Caco-2 (cell line): ENCODE data around the gene ZSWIM5. TPM values are rescaled to one million over a fixed set of nuclear protein-coding genes. Genes with fewer than 3 reads are reported as not detected.

Experiments used
- BruUV-seq: library from RNA; stranded (reverse); fragments of 400-500 nt; replicated peaks from 2 replicates; lab custom pipeline; 2021; lab: Mats Ljungman, UMichigan
- CTCF ChIA-PET: fragments of 300-600 bp; sonication (Branson Sonifier 250); formaldehyde crosslinking; loops from one replicate; lab custom pipeline; 2022; ENCODE audit warnings: antibody characterized with exemption; lab: Charles Lee
- POLR2A ChIA-PET: fragments of 300-600 bp; sonication (Branson Sonifier 250); formaldehyde crosslinking; loops from one replicate; lab custom pipeline; 2022; ENCODE audit warnings: antibody characterized with exemption; lab: Charles Lee
- DNase-seq, 2 experiments: peaks; one replicate each; pipeline versions ENCODE4 v3.0.0 to v3.0.0-alpha.2; 2020 to 2022
- H3K27me3 ChIP-seq: replicated peaks from 2 replicates; pipeline ENCODE4 v1.6.0; 2011; ENCODE audit warnings: low read length; ENCODE audit not compliant: control insufficient read depth, insufficient read depth
- H3K36me3 ChIP-seq: 2 replicates; pipeline ENCODE4 v1.5.1; 2011; ENCODE audit warnings: low read length; ENCODE audit not compliant: control insufficient read depth, insufficient read depth
- H3K4me1 ChIP-seq: fragments of 250-450 bp; sonication (Bioruptor Pico); 2 replicates; pipeline ENCODE4 v1.5.1; 2020; ENCODE audit warnings: mild to moderate bottlenecking
- H3K4me3 ChIP-seq: 2 replicates; pipeline ENCODE4 v1.5.1; 2011; ENCODE audit warnings: low read depth, mild to moderate bottlenecking, control low read depth, low read length
- H3K9me3 ChIP-seq: fragments of 250-450 bp; sonication (Bioruptor Pico); 2 replicates; pipeline ENCODE4 v1.5.1; 2020; ENCODE audit warnings: mild to moderate bottlenecking, moderate library complexity
- H3K27ac Mint-ChIP-seq: one replicate; pipeline ENCODE4 v1.8.0; 2022; ENCODE audit warnings: mixed read lengths; ENCODE audit not compliant: unreplicated experiment
- H3K27me3 Mint-ChIP-seq: one replicate; pipeline ENCODE4 v1.8.0; 2022; ENCODE audit warnings: mixed read lengths; ENCODE audit not compliant: insufficient read depth, unreplicated experiment
- H3K36me3 Mint-ChIP-seq: one replicate; pipeline ENCODE4 v1.8.0; 2022; ENCODE audit warnings: mild to moderate bottlenecking, mixed read lengths; ENCODE audit not compliant: insufficient read depth, unreplicated experiment
- H3K4me1 Mint-ChIP-seq: one replicate; pipeline ENCODE4 v1.8.0; 2022; ENCODE audit warnings: low read depth, mixed read lengths; ENCODE audit not compliant: unreplicated experiment
- H3K4me3 Mint-ChIP-seq: one replicate; pipeline ENCODE4 v1.8.0; 2022; ENCODE audit warnings: mild to moderate bottlenecking, moderate library complexity, mixed read lengths; ENCODE audit not compliant: unreplicated experiment
- H3K9me3 Mint-ChIP-seq: one replicate; pipeline ENCODE4 v1.8.0; 2022; ENCODE audit warnings: mixed read lengths; ENCODE audit not compliant: unreplicated experiment
- intact Hi-C: fragments of 100-400 bp; cut with micrococcal nuclease; formaldehyde crosslinking; loops from one replicate; pipeline ENCODE4 v1.10.0; 2022; ENCODE audit not compliant: unreplicated experiment
- total RNA-seq: library from RNA; stranded (reverse); gene quantifications from 2 replicates; pipeline ENCODE4 v1.2.3, GENCODE V29; 2022
- TF ChIP-seq, protein P1 (sequence below), 2 experiments: fragments of 200-600 bp in 1 of 2; IDR thresholded peaks; 1 replicate in 1 of 2; 2 replicates in 1 of 2; pipeline versions ENCODE4 v1.5.1 to v1.8.0; 2011 to 2022; ENCODE audit warnings: antibody characterized with exemption in 1 of 2, control low read depth in 1 of 2, inconsistent platforms in 1 of 2, low read depth in 1 of 2, low read length in 1 of 2, mild to moderate bottlenecking in 1 of 2, moderate library complexity in 1 of 2; ENCODE audit not compliant: insufficient read depth in 1 of 2, severe bottlenecking in 1 of 2, unreplicated experiment in 1 of 2

Gene ZSWIM5
- total RNA-seq, 1 experiment from 2014 or later: 0.54 TPM

DNA sequence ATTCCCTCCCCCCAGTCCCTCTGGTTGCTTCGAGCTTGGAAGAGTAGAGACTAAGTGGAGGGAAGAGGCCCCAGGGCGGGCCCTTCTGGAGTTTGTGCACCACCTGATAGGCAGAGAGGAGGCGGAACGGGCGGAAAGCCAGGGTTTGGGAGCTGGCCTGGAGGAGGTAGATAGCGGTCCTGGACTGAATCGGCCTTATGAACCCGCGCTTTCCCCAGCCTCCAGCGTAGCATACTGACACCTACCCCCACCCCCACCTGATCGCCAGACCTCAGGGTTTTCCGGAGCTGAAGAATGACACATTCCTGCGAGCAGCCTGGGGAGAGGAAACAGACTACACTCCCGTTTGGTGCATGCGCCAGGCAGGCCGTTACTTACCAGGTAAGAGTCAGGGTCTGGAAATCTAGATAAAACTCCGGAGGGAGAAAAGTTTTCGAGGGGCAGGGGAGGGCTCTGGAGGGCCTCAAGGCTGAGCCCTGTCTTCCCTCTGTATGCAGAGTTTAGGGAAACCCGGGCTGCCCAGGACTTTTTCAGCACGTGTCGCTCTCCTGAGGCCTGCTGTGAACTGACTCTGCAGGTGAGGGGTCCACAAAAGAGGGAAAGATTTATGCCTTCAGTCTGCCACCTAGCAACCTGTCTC is 193.6 kb downstream of the ZSWIM5 start:
- BruUV-seq: no TSS peak
- no peaks in the 10 kb centered on the region for H3K36me3 ChIP-seq
- peak in 1 of 2 experiments; percentile 20 for DNase-seq
- POLR2A ChIA-PET: interaction anchor here (0.6 to 3.0 kb wide), 6 partner anchors 193 to 487 kb away, joined by 3 to 16 read pairs (median 8); partner anchors contain the start of genes CCDC163, MMACHC, MUTYH and TESK2
- no peaks in the 10 kb centered on the region for H3K9me3 Mint-ChIP-seq
- CTCF ChIA-PET: interaction anchor here (1.5 to 2.9 kb wide), 3 partner anchors 287 to 314 kb away, joined by 4 to 20 read pairs (median 9); partner anchors contain the start of gene HPDL
- peak overlapping the region; percentile 58 for H3K27ac Mint-ChIP-seq
- TF ChIP-seq, protein P1, sequence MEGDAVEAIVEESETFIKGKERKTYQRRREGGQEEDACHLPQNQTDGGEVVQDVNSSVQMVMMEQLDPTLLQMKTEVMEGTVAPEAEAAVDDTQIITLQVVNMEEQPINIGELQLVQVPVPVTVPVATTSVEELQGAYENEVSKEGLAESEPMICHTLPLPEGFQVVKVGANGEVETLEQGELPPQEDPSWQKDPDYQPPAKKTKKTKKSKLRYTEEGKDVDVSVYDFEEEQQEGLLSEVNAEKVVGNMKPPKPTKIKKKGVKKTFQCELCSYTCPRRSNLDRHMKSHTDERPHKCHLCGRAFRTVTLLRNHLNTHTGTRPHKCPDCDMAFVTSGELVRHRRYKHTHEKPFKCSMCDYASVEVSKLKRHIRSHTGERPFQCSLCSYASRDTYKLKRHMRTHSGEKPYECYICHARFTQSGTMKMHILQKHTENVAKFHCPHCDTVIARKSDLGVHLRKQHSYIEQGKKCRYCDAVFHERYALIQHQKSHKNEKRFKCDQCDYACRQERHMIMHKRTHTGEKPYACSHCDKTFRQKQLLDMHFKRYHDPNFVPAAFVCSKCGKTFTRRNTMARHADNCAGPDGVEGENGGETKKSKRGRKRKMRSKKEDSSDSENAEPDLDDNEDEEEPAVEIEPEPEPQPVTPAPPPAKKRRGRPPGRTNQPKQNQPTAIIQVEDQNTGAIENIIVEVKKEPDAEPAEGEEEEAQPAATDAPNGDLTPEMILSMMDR (IDR thresholded peaks at IDR 0.05; ENCODE audit: insufficient read depth in 1 of 2, low read depth in 1 of 2, low read length in 1 of 2, severe bottlenecking in 1 of 2, unreplicated experiment in 1 of 2): no peak
- no peaks in the 10 kb centered on the region for H3K27me3 Mint-ChIP-seq
- no peaks in the 10 kb centered on the region for H3K9me3 ChIP-seq
- H3K27me3 ChIP-seq: no peaks in the 10 kb centered on the region
- no peaks in the 10 kb centered on the region for H3K4me1 Mint-ChIP-seq
- H3K4me1 ChIP-seq: peaks cover 4% of the 10 kb centered on the region; the same call in 1 of the 2 replicates
- peaks cover 15% of the 10 kb centered on the region for H3K36me3 Mint-ChIP-seq
- intact Hi-C loops: loop anchor here (1.0 to 10.0 kb wide), 5 partner anchors 26 to 562 kb away; partner anchors contain the start of genes EIF2B3, TESK2 and ZSWIM5
- peak overlapping the region; percentile 53 for H3K4me3 ChIP-seq
- H3K4me3 Mint-ChIP-seq: peak overlapping the region; percentile 71

DNA sequence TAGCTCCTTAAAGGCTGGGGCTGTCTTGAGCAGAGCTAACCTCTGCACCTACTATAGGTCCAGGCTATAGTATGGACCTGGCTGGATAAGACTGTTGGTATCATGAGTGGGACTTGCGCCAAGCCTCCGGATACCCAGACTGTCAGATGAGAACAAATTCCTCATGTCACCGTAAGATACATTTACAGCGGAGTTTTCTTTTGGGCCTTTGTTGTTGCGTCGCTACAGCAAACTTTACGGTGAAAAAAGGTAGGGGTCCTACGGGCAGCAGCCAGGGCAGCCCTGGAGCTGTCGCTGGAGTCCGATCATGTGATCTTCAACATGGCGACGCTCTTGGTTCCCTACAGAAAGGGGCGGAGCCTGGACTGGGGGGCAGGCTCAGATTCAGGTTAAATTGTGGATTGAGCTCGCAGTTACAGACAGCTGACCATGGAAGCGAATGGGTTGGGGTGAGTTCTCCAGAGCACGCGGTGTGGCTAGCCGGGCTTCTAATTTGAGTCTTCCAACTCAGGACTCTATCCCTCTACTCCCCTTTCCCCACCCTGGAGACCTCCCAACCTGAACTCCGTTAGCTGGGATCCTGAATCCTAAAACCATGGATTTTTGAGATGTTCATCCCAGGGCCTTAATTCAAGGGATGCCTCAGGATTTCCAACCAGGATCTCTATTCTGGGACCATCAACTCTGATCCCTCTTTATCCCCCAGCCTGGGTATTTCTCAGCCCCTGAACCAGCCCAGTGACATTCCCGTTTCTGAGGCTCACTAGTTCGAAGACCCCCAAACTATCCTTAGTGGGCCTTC is 194.4 kb downstream of the ZSWIM5 start, which contains the start of gene UROD:
TSS of gene UROD (plus strand) at position 418 of the 802 bp plus-strand sequence. CDS start at position 430, 12 bp downstream.
- Mint-ChIP-seq H3K36me3 (peaks cover 14% of the 10 kb centered on the region), H3K9me3 (no peaks in the 10 kb centered on the region), H3K27ac (peak within 1 kb of the TSS; percentile 58), H3K27me3 (no peaks in the 10 kb centered on the region), H3K4me3 (peak within 1 kb of the TSS; percentile 71), H3K4me1 (no peaks in the 10 kb centered on the region)
- Histone ChIP-seq H3K27me3 (no peaks in the 10 kb centered on the region), H3K4me3 (peak within 1 kb of the TSS; percentile 62), H3K4me1 (peaks cover 4% of the 10 kb centered on the region; the same call in 1 of the 2 replicates), H3K36me3 (no peaks in the 10 kb centered on the region), H3K9me3 (no peaks in the 10 kb centered on the region)
- TF ChIP-seq, protein P1 (IDR thresholded peaks at IDR 0.05; ENCODE audit: insufficient read depth in 1 of 2, low read depth in 1 of 2, low read length in 1 of 2, severe bottlenecking in 1 of 2, unreplicated experiment in 1 of 2): no peak
- DNase-seq: peak; percentile 91 to 93
- intact Hi-C loops: loop anchor here (1.0 to 10.0 kb wide), 7 partner anchors 26 to 563 kb away; partner anchors contain the start of genes EIF2B3, PTCH2, TESK2 and ZSWIM5
- ChIA-PET POLR2A (interaction anchor here (0.7 to 3.0 kb wide), 8 partner anchors 25 to 488 kb away, joined by 3 to 16 read pairs (median 5); partner anchors contain the start of genes CCDC163, MMACHC, MUTYH and RNU5D-1), CTCF (interaction anchor here (1.1 to 2.9 kb wide), 5 partner anchors 87 to 315 kb away, joined by 3 to 20 read pairs (median 7); partner anchors contain the start of genes HPDL and PTCH2)
- BruUV-seq: TSS peak; percentile 63
